Spleen (tissue), 7 donors: ENCODE results near the gene FAM3B.

Experiments used
- POLR2A ChIP-seq, 3 donors: fragments of 450-650 bp; IDR thresholded peaks; one replicate each; pipeline ENCODE4 v1.5.1; 2017; ENCODE audit warnings: antibody characterized with exemption in 3 of 3, mild to moderate bottlenecking in 1 of 3
- POLR2AphosphoS5 ChIP-seq, 3 donors: sonication (generic); formaldehyde crosslinking; IDR thresholded peaks; one replicate each; pipeline ENCODE4 v1.5.1; 2017; ENCODE audit warnings: antibody characterized with exemption in 3 of 3
- TF ChIP-seq, protein P1 (sequence below), 11 experiments: fragments of 200-600 bp in 7 of 11; fragments of 450-650 bp in 4 of 11; sonication (generic) in 4 of 11; IDR thresholded peaks in 8 of 11; conservative IDR thresholded peaks in 3 of 11; 1 replicate in 7 of 11; 2 replicates in 4 of 11; pipeline versions ENCODE4 v1.4.0 to v1.8.0; 2016 to 2021; ENCODE audit warnings: antibody characterized with exemption in 11 of 11, inconsistent platforms in 4 of 11, mild to moderate bottlenecking in 1 of 11
- donor health status: DM: no; HTN: no; CAD: no; lungs with moderate emphysema.
- donor health status: DM: no; HTN: no; CAD: no.
- donor health status: DM: no; HTN: no; CAD: no.

DNA sequence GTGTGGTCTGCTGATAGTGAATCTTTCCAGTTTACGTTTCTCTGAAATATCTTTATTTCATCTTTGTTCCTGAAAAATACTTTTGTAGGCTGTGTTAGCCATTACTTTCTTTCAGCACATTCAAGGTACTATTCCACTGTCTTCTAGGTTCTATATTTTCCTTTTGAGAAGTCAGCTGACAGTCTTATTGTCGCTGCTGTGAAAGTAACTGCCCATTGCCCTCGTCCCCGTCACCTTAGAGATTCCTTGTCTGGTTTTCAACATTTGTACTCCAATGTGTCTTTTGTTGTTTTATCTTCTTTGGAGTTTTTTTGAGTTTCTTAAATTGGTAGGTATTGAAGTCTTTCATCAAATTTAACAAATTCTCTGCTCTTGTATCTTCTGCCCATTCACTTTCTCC is 25.4 kb downstream of the FAM3B start:
- no peak for TF ChIP-seq POLR2AphosphoS5 (IDR thresholded peaks at IDR 0.05)
- no peak for TF ChIP-seq POLR2A (IDR thresholded peaks at IDR 0.05)
- TF ChIP-seq, protein P1, sequence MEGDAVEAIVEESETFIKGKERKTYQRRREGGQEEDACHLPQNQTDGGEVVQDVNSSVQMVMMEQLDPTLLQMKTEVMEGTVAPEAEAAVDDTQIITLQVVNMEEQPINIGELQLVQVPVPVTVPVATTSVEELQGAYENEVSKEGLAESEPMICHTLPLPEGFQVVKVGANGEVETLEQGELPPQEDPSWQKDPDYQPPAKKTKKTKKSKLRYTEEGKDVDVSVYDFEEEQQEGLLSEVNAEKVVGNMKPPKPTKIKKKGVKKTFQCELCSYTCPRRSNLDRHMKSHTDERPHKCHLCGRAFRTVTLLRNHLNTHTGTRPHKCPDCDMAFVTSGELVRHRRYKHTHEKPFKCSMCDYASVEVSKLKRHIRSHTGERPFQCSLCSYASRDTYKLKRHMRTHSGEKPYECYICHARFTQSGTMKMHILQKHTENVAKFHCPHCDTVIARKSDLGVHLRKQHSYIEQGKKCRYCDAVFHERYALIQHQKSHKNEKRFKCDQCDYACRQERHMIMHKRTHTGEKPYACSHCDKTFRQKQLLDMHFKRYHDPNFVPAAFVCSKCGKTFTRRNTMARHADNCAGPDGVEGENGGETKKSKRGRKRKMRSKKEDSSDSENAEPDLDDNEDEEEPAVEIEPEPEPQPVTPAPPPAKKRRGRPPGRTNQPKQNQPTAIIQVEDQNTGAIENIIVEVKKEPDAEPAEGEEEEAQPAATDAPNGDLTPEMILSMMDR (IDR thresholded peaks at IDR 0.05 in 8 of 11, conservative IDR thresholded peaks at IDR 0.05 in 3 of 11), result no peak
